Prostate gland (tissue), 2 donors: ENCODE results near the gene FAM110D. TPM values are rescaled to one million over a fixed set of nuclear protein-coding genes. Genes with fewer than 3 reads are reported as not detected.

ENCODE experiments used
- DNase-seq: peaks from one replicate; pipeline ENCODE4 v3.0.0-alpha.2; 2019; ENCODE audit warnings: low spot score
- H3K27ac ChIP-seq, 2 donors: fragments of 200-600 bp; sonication (generic); 2 replicates each; pipeline ENCODE4 v1.5.1; 2017 to 2019
- H3K27me3 ChIP-seq: fragments of 200-600 bp; sonication (generic); replicated peaks from 2 replicates; pipeline ENCODE4 v1.5.1; 2019; ENCODE audit not compliant: insufficient read depth
- H3K36me3 ChIP-seq, 2 donors: fragments of 200-600 bp; sonication (generic); 1 replicate in 1 of 2; 2 replicates in 1 of 2; pipeline versions ENCODE4 v1.5.1 to v1.8.1; 2017 to 2019
- H3K4me1 ChIP-seq: fragments of 200-600 bp; sonication (generic); replicated peaks from 2 replicates; pipeline ENCODE4 v1.5.1; 2019
- H3K4me3 ChIP-seq, 2 donors: fragments of 200-600 bp; sonication (generic); 2 replicates each; pipeline ENCODE4 v1.5.1; 2017 to 2019
- H3K9me3 ChIP-seq: fragments of 200-600 bp; sonication (generic); 2 replicates; pipeline ENCODE4 v1.5.1; 2017
- POLR2A ChIP-seq: fragments of 450-650 bp; IDR thresholded peaks from one replicate; pipeline ENCODE4 v1.6.1; 2016; ENCODE audit warnings: antibody characterized with exemption, mild to moderate bottlenecking
- POLR2AphosphoS5 ChIP-seq: sonication (generic); formaldehyde crosslinking; IDR thresholded peaks from one replicate; pipeline ENCODE4 v1.6.1; 2017; ENCODE audit warnings: antibody characterized with exemption
- WGBS: methylation state at CpG from one replicate; pipeline ENCODE4 v1.1.5; 2018; 5-methylcytosine and 5-hydroxymethylcytosine counted together
- intact Hi-C: fragments of 100-400 bp; cut with DNase I; formaldehyde crosslinking; loops from one replicate; pipeline ENCODE4 v1.14.2; 2022
- total RNA-seq, 2 donors: library from RNA; depleted of rRNA; stranded (reverse); fragments of >200 nt; gene quantifications; one replicate each; pipeline ENCODE4 v1.1.0, GENCODE V29; 2016
- TF ChIP-seq, protein P1 (sequence below), 4 experiments: fragments of 200-600 bp in 2 of 4; fragments of 450-650 bp in 2 of 4; sonication (generic) in 2 of 4; IDR thresholded peaks; 1 replicate in 3 of 4; 2 replicates in 1 of 4; pipeline ENCODE4 v1.5.1; 2016 to 2019; ENCODE audit warnings: antibody characterized with exemption in 4 of 4, mild to moderate bottlenecking in 2 of 4, moderate library complexity in 2 of 4

The FAM110D gene
- total RNA-seq, 2 donors from 2014 or later: 3.8 to 5.9 TPM

DNA sequence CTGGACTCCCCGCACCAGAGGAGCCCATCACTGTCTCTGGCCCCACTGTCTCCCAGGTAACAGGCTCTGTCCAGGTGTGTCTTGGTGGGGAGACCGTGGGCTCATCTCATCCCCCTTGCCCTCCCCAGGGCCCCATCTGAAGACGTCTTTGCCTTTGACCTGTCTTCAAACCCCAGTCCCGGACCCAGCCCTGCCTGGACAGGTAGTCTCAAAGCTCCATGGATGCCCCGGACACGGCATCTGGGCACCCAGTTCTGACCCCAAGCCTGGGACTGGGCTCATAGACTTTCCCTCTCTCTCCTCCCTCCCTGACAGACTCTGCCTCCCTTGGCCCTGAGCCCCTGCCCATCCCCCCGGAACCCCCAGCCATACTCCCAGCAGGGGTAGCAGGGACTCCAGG lies 25.2 kb downstream of the FAM110D start:
- Histone ChIP-seq H3K27me3 (no peaks in the 10 kb centered on the region), H3K4me3 (no peak overlapping the region), H3K36me3 (no peaks in the 10 kb centered on the region), H3K27ac (no peak overlapping the region), H3K4me1 (no peaks in the 10 kb centered on the region), H3K9me3 (no peaks in the 10 kb centered on the region)
- intact Hi-C loops: no loop called here
- 93% methylated on average over 7 of the region's 7 CpGs for WGBS
- no peak for DNase-seq
- TF ChIP-seq, protein P1, sequence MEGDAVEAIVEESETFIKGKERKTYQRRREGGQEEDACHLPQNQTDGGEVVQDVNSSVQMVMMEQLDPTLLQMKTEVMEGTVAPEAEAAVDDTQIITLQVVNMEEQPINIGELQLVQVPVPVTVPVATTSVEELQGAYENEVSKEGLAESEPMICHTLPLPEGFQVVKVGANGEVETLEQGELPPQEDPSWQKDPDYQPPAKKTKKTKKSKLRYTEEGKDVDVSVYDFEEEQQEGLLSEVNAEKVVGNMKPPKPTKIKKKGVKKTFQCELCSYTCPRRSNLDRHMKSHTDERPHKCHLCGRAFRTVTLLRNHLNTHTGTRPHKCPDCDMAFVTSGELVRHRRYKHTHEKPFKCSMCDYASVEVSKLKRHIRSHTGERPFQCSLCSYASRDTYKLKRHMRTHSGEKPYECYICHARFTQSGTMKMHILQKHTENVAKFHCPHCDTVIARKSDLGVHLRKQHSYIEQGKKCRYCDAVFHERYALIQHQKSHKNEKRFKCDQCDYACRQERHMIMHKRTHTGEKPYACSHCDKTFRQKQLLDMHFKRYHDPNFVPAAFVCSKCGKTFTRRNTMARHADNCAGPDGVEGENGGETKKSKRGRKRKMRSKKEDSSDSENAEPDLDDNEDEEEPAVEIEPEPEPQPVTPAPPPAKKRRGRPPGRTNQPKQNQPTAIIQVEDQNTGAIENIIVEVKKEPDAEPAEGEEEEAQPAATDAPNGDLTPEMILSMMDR (IDR thresholded peaks at IDR 0.05): no peak
- TF ChIP-seq POLR2AphosphoS5 (no peak), POLR2A (no peak)

- intact Hi-C loops: no loop called here
- Histone ChIP-seq H3K27me3 (no peaks in the 10 kb centered on the region), H3K9me3 (no peaks in the 10 kb centered on the region), H3K27ac (no peak overlapping the region), H3K36me3 (no peaks in the 10 kb centered on the region), H3K4me1 (no peaks in the 10 kb centered on the region), H3K4me3 (no peak overlapping the region)
- 95% methylated on average over 21 of the region's 21 CpGs for WGBS
- no peak for DNase-seq
- TF ChIP-seq POLR2AphosphoS5 (no peak), POLR2A (no peak)
- TF ChIP-seq, protein P1 (IDR thresholded peaks at IDR 0.05): no peak
Observed at GRCh38 chr1:26184883-26185282, 26.0 kb downstream of the FAM110D start.

GRCh38 chr1:26187882-26188281 lies 29.0 kb downstream of the FAM110D start:
- no peaks in the 10 kb centered on the region for H3K9me3 ChIP-seq
- TF ChIP-seq, protein P1 (IDR thresholded peaks at IDR 0.05): no peak
- TF ChIP-seq POLR2AphosphoS5: no peak
- TF ChIP-seq POLR2A: no peak
- no peaks in the 10 kb centered on the region for H3K4me1 ChIP-seq
- no peaks in the 10 kb centered on the region for H3K27me3 ChIP-seq
- intact Hi-C loops: no loop called here
- no peak for DNase-seq
- H3K36me3 ChIP-seq: no peaks in the 10 kb centered on the region
- 95% methylated on average over 6 of the region's 6 CpGs for WGBS
- no peak overlapping the region for H3K4me3 ChIP-seq
- H3K27ac ChIP-seq: no peak overlapping the region

DNA sequence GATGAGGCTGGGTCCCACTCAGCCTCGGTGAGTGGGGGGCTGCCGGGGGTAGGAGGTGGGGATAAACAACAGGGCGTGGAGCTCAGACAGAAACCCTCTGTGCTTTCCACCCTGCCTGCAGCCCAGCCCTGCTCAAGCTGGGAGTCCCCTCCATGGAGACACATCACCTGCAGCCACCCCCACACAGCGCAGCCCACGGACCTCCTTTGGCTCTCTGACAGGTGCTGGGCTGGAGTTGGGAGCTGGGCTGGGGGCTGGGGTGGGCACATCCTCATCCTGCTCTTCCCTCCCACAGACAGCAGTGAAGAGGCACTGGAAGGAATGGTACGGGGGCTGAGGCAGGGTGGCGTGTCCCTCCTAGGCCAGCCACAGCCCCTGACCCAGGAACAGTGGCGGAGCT lies 29.6 kb downstream of the FAM110D start:
- intact Hi-C loops: no loop called here
- WGBS: 97% methylated on average over 8 of the region's 8 CpGs
- no peaks in the 10 kb centered on the region for H3K36me3 ChIP-seq

DNA sequence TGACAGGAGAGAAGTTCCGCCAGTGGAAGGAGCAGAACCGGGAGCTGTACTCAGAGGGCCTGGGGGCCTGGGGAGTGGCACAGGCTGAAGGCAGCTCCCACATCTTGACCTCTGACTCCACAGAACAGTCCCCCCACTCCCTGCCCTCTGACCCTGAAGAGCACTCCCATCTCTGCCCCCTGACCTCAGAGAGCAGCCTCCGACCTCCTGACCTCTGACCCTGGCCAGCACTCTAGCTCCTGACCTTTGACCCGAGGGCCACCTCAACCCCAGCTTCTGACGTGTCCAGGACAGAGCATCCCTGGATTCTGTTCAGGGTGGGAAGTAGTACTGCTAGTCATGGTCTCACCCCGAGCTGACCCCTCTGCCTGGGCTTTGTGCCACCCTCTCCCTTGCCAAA lies 30.5 kb downstream of the FAM110D start:
- 58% methylated on average over 6 of the region's 6 CpGs for WGBS
- H3K9me3 ChIP-seq: no peaks in the 10 kb centered on the region
- H3K36me3 ChIP-seq: no peaks in the 10 kb centered on the region
- TF ChIP-seq, protein P1 (IDR thresholded peaks at IDR 0.05): no peak
- TF ChIP-seq POLR2A (no peak), POLR2AphosphoS5 (no peak)
- H3K4me1 ChIP-seq: no peaks in the 10 kb centered on the region
- H3K27ac ChIP-seq: no peak overlapping the region
- intact Hi-C loops: no loop called here
- DNase-seq: no peak
- no peaks in the 10 kb centered on the region for H3K27me3 ChIP-seq
- no peak overlapping the region for H3K4me3 ChIP-seq

More for the DNA sequence above, 29.6 kb downstream of the FAM110D start:
- no peak for TF ChIP-seq POLR2AphosphoS5
- no peak for TF ChIP-seq POLR2A
- TF ChIP-seq, protein P1 (IDR thresholded peaks at IDR 0.05): no peak
- Histone ChIP-seq H3K9me3 (no peaks in the 10 kb centered on the region), H3K4me1 (no peaks in the 10 kb centered on the region), H3K27me3 (no peaks in the 10 kb centered on the region), H3K27ac (no peak overlapping the region), H3K4me3 (no peak overlapping the region)
- DNase-seq: no peak
